ENCODE measurements around the gene CADM1.

Gene CADM1

GRCh38 chr11:115251126-115251525, 253.1 kb downstream of the CADM1 start:
- TF ChIP-seq EZH2phosphoT487 (IDR thresholded peaks at IDR 0.05; ENCODE audit: borderline replicate concordance, low read length) (no peak), CTCF (IDR thresholded peaks at IDR 0.05; ENCODE audit: low read depth, low read length, poor library complexity, severe bottlenecking) (no peak)
- no peaks in the 10 kb centered on the region for H3K9me3 ChIP-seq (ENCODE audit: control insufficient read depth, insufficient read depth, low read length)
- no peaks in the 10 kb centered on the region for H3K27me3 ChIP-seq (ENCODE audit: control insufficient read depth, low read length)
- no peaks in the 10 kb centered on the region for H3K9me2 ChIP-seq (replicated peaks; ENCODE audit: control insufficient read depth, low read length)
- no peaks in the 10 kb centered on the region for H3K36me3 ChIP-seq (ENCODE audit: control insufficient read depth, low read length)
- H3K79me2 ChIP-seq (ENCODE audit: control insufficient read depth, low read length) = no peaks in the 10 kb centered on the region
- no peak overlapping the region for H3K27ac ChIP-seq (ENCODE audit: low read depth, low read length)
- no peaks in the 10 kb centered on the region for H3F3A ChIP-seq (ENCODE audit: control insufficient read depth, insufficient read depth)
- H3K4me3 ChIP-seq (ENCODE audit: low read length) = no peak overlapping the region
- H3K4me2 ChIP-seq (ENCODE audit: low read length) = no peak overlapping the region
- H4K20me1 ChIP-seq (ENCODE audit: control insufficient read depth, insufficient read depth, low read depth, low read length) = no peaks in the 10 kb centered on the region
- H3K4me1 ChIP-seq (ENCODE audit: control insufficient read depth, low read length) = peaks cover 5% of the 10 kb centered on the region

- no peak overlapping the region for H3K4me3 ChIP-seq (ENCODE audit: low read length)
- no peaks in the 10 kb centered on the region for H4K20me1 ChIP-seq (ENCODE audit: control insufficient read depth, insufficient read depth, low read depth, low read length)
- H3K36me3 ChIP-seq (ENCODE audit: control insufficient read depth, low read length) = no peaks in the 10 kb centered on the region
These were observed 255.1 kb downstream of the CADM1 start for GRCh38 chr11:115249061-115249578.

GRCh38 chr11:115247953-115248352, 256.3 kb downstream of the CADM1 start:
- no peaks in the 10 kb centered on the region for H3K79me2 ChIP-seq (ENCODE audit: control insufficient read depth, low read length)
- no peaks in the 10 kb centered on the region for H3K9me2 ChIP-seq (replicated peaks; ENCODE audit: control insufficient read depth, low read length)
- no peak overlapping the region for H3K4me2 ChIP-seq (ENCODE audit: low read length)
- TF ChIP-seq EZH2phosphoT487 (IDR thresholded peaks at IDR 0.05; ENCODE audit: borderline replicate concordance, low read length) = no peak
- no peak for TF ChIP-seq CTCF (IDR thresholded peaks at IDR 0.05; ENCODE audit: low read depth, low read length, poor library complexity, severe bottlenecking)
- H3K9me3 ChIP-seq (ENCODE audit: control insufficient read depth, insufficient read depth, low read length) = no peaks in the 10 kb centered on the region
- no peaks in the 10 kb centered on the region for H3K27me3 ChIP-seq (ENCODE audit: control insufficient read depth, low read length)
- no peaks in the 10 kb centered on the region for H3K36me3 ChIP-seq (ENCODE audit: control insufficient read depth, low read length)
- H3K4me1 ChIP-seq (ENCODE audit: control insufficient read depth, low read length) = no peaks in the 10 kb centered on the region
- no peaks in the 10 kb centered on the region for H3F3A ChIP-seq (ENCODE audit: control insufficient read depth, insufficient read depth)
- no peaks in the 10 kb centered on the region for H4K20me1 ChIP-seq (ENCODE audit: control insufficient read depth, insufficient read depth, low read depth, low read length)
- H3K4me3 ChIP-seq (ENCODE audit: low read length) = no peak overlapping the region
- H3K27ac ChIP-seq (ENCODE audit: low read depth, low read length) = no peak overlapping the region

More at GRCh38 chr11:115249061-115249578, 255.1 kb downstream of the CADM1 start:
- H3K27me3 ChIP-seq (ENCODE audit: control insufficient read depth, low read length) = no peaks in the 10 kb centered on the region
- no peaks in the 10 kb centered on the region for H3K79me2 ChIP-seq (ENCODE audit: control insufficient read depth, low read length)
- TF ChIP-seq EZH2phosphoT487 (IDR thresholded peaks at IDR 0.05; ENCODE audit: borderline replicate concordance, low read length) (no peak), CTCF (IDR thresholded peaks at IDR 0.05; ENCODE audit: low read depth, low read length, poor library complexity, severe bottlenecking) (no peak)
- H3K4me2 ChIP-seq (ENCODE audit: low read length) = no peak overlapping the region
- no peaks in the 10 kb centered on the region for H3K4me1 ChIP-seq (ENCODE audit: control insufficient read depth, low read length)
- H3K9me2 ChIP-seq (replicated peaks; ENCODE audit: control insufficient read depth, low read length) = no peaks in the 10 kb centered on the region
- H3K9me3 ChIP-seq (ENCODE audit: control insufficient read depth, insufficient read depth, low read length) = no peaks in the 10 kb centered on the region
- no peak overlapping the region for H3K27ac ChIP-seq (ENCODE audit: low read depth, low read length)
- H3F3A ChIP-seq (ENCODE audit: control insufficient read depth, insufficient read depth) = no peaks in the 10 kb centered on the region
